Endothelial cell of umbilical vein (primary cell): Measurements from ENCODE around the gene HDAC4. TPM values are rescaled to one million over a fixed set of nuclear protein-coding genes. Genes with fewer than 3 reads are reported as not detected.

ENCODE experiments used
- BruUV-seq: library from RNA; stranded (reverse); fragments of 400-500 nt; replicated peaks from 2 replicates; lab custom pipeline; 2021; lab: Mats Ljungman, UMichigan
- CTCF ChIA-PET: fragments of 300-600, 350-600 bp; sonication (Branson Sonifier 250); formaldehyde crosslinking; loops from one replicate; lab custom pipeline; 2021; ENCODE audit warnings: antibody characterized with exemption, inconsistent platforms; lab: Charles Lee
- POLR2A ChIA-PET: fragments of 300-600, 350-600 bp; sonication (Branson Sonifier 250); formaldehyde crosslinking; loops from one replicate; lab custom pipeline; 2021; ENCODE audit warnings: antibody characterized with exemption, inconsistent platforms; lab: Charles Lee
- DNase-seq: peaks from one replicate; pipeline ENCODE4 v3.0.0-alpha.2; 2011; ENCODE audit warnings: low read depth, low spot score
- FAIRE-seq: peaks from 2 replicates; lab custom pipeline; 2011; peaks lifted over from hg19 to GRCh38; lab: Jason Lieb, UNC
- H2AFZ ChIP-seq: 2 replicates; pipeline ENCODE4 v1.6.0; 2012; ENCODE audit warnings: low read depth, low read length, control low read depth, inconsistent platforms
- H3K27ac ChIP-seq: 2 replicates; pipeline ENCODE4 v1.5.1; 2011; ENCODE audit warnings: low read depth, mild to moderate bottlenecking, control low read depth, low read length, moderate library complexity; ENCODE audit not compliant: insufficient read depth
- H3K27me3 ChIP-seq, 2 experiments: 2 replicates each; pipeline versions ENCODE4 v1.6.0 to v1.6.1; 2011; ENCODE audit warnings: low read length in 2 of 2, mixed read lengths in 1 of 2; ENCODE audit not compliant: control insufficient read depth in 2 of 2, insufficient read depth in 2 of 2
- H3K36me3 ChIP-seq, 2 experiments: 2 replicates in 1 of 2; 3 replicates in 1 of 2; pipeline ENCODE4 v1.5.1; 2011; ENCODE audit warnings: low read length in 2 of 2, mild to moderate bottlenecking in 1 of 2, moderate library complexity in 1 of 2; ENCODE audit not compliant: control insufficient read depth in 2 of 2, insufficient read depth in 2 of 2; ENCODE audit errors: extremely low read depth in 1 of 2
- H3K4me1 ChIP-seq: 3 replicates; pipeline ENCODE4 v1.5.1; 2011; ENCODE audit warnings: mild to moderate bottlenecking, low read length; ENCODE audit not compliant: control insufficient read depth, insufficient read depth; ENCODE audit errors: extremely low read depth
- H3K4me2 ChIP-seq: 2 replicates; pipeline ENCODE4 v1.6.1; 2011; ENCODE audit warnings: low read length, control low read depth, mixed read lengths; ENCODE audit not compliant: insufficient read depth
- H3K4me3 ChIP-seq, 3 experiments: fragments of 200-600 bp in 1 of 3; sonication (generic), shearing (Covaris generic) in 1 of 3; replicated peaks in 1 of 3; 2 replicates each; pipeline ENCODE4 v1.5.1; 2011 to 2016; ENCODE audit warnings: control low read depth in 3 of 3, low read length in 3 of 3, mild to moderate bottlenecking in 2 of 3, inconsistent platforms in 1 of 3, low read depth in 1 of 3, moderate library complexity in 1 of 3; ENCODE audit not compliant: insufficient read depth in 1 of 3
- H3K79me2 ChIP-seq: 2 replicates; pipeline ENCODE4 v1.6.0; 2012; ENCODE audit warnings: low read length, inconsistent platforms; ENCODE audit not compliant: control insufficient read depth, insufficient read depth
- H3K9ac ChIP-seq: replicated peaks from 2 replicates; pipeline ENCODE3; 2011; ENCODE audit warnings: low read length, control low read depth; ENCODE audit not compliant: insufficient read depth; ENCODE audit errors: extremely low read depth
- H3K9me1 ChIP-seq: replicated peaks from 3 replicates; pipeline ENCODE4 v1.6.0; 2011; ENCODE audit warnings: mild to moderate bottlenecking, low read length; ENCODE audit not compliant: control insufficient read depth, insufficient read depth; ENCODE audit errors: extremely low read depth
- H3K9me3 ChIP-seq: replicated peaks from 2 replicates; pipeline ENCODE4 v1.5.1; 2012; ENCODE audit warnings: low read length, inconsistent platforms; ENCODE audit not compliant: control insufficient read depth, insufficient read depth
- H4K20me1 ChIP-seq: replicated peaks from 2 replicates; pipeline ENCODE3; 2011; ENCODE audit warnings: mild to moderate bottlenecking, low read length; ENCODE audit not compliant: control insufficient read depth, insufficient read depth; ENCODE audit errors: extremely low read depth
- EZH2 ChIP-seq: IDR thresholded peaks from 2 replicates; pipeline ENCODE4 v1.6.1; 2012; ENCODE audit warnings: borderline replicate concordance, low read depth, mild to moderate bottlenecking, moderate library complexity, low read length, inconsistent platforms; ENCODE audit not compliant: severe bottlenecking
- FOS ChIP-seq: IDR thresholded peaks from 2 replicates; pipeline ENCODE4 v1.6.1; 2011; ENCODE audit warnings: mild to moderate bottlenecking, low read length, moderate library complexity, borderline replicate concordance; ENCODE audit not compliant: insufficient read depth
- GATA2 ChIP-seq: IDR thresholded peaks from 2 replicates; pipeline ENCODE4 v1.7.0; 2011; ENCODE audit warnings: low read depth, mild to moderate bottlenecking, moderate library complexity, mixed read lengths, low read length; ENCODE audit not compliant: insufficient read length, insufficient read depth
- JUN ChIP-seq: IDR thresholded peaks from 2 replicates; pipeline ENCODE4 v1.6.1; 2011; ENCODE audit warnings: borderline replicate concordance, low read depth; ENCODE audit not compliant: insufficient read length, insufficient read depth
- MYC ChIP-seq: IDR thresholded peaks from one replicate; pipeline ENCODE4 v1.6.1; 2011; ENCODE audit warnings: mild to moderate bottlenecking, low read depth, low read length
- POLR2A ChIP-seq: IDR thresholded peaks from 2 replicates; pipeline ENCODE4 v1.6.1; 2012; ENCODE audit warnings: low read depth, mild to moderate bottlenecking, control low read depth, low read length
- POLR2AphosphoS5 ChIP-seq: IDR thresholded peaks from 2 replicates; pipeline ENCODE4 v1.6.1; 2012; ENCODE audit warnings: low read depth, mild to moderate bottlenecking, control low read depth, low read length, moderate library complexity; ENCODE audit not compliant: insufficient read depth
- dilution Hi-C: fragments of 300-500 bp; cut with MboI; formaldehyde crosslinking; loops from one replicate; pipeline ENCODE4 v1.15.0; 2019; ENCODE audit warnings: low sequenced_read_pairs; ENCODE audit not compliant: extremely low pct_ligation_motif_present
- intact Hi-C: fragments of 100-400 bp; cut with micrococcal nuclease; formaldehyde crosslinking; loops from one replicate; pipeline ENCODE4 v1.10.0; 2022
- polyA plus RNA-seq, 4 experiments: library from polyadenylated mRNA; depleted of rRNA in 3 of 4; stranded (reverse) in 3 of 4; unstranded in 1 of 4; fragments of >200 nt; gene quantifications; 2 replicates each; pipeline versions ENCODE4 v1.2.1 to v1.2.3, GENCODE V29; 2011 to 2012; ENCODE audit warnings: missing spikeins in 1 of 4
- total RNA-seq: library from RNA; stranded (reverse); gene quantifications from 2 replicates; pipeline ENCODE4 v1.2.3, GENCODE V29; 2021
- TF ChIP-seq, protein P1 (sequence below): IDR thresholded peaks from 2 replicates; pipeline ENCODE4 v1.6.1; 2011; ENCODE audit not compliant: insufficient read depth, insufficient read length
- TF ChIP-seq, protein P2 (sequence below), 2 donors: IDR thresholded peaks; 1 replicate in 1 of 2; 2 replicates in 1 of 2; pipeline ENCODE4 v1.5.1; 2011; ENCODE audit warnings: low read length in 2 of 2, mild to moderate bottlenecking in 2 of 2, moderate library complexity in 2 of 2, control low read depth in 1 of 2, inconsistent platforms in 1 of 2, low read depth in 1 of 2; ENCODE audit not compliant: insufficient read depth in 1 of 2; ENCODE audit errors: extremely low read depth in 1 of 2

The HDAC4 gene
- total and polyA plus RNA-seq, 2 donors (not counting 3 experiments of a cell fraction or from before 2014, with no cell fraction given): 13.4 to 33.0 TPM

DNA sequence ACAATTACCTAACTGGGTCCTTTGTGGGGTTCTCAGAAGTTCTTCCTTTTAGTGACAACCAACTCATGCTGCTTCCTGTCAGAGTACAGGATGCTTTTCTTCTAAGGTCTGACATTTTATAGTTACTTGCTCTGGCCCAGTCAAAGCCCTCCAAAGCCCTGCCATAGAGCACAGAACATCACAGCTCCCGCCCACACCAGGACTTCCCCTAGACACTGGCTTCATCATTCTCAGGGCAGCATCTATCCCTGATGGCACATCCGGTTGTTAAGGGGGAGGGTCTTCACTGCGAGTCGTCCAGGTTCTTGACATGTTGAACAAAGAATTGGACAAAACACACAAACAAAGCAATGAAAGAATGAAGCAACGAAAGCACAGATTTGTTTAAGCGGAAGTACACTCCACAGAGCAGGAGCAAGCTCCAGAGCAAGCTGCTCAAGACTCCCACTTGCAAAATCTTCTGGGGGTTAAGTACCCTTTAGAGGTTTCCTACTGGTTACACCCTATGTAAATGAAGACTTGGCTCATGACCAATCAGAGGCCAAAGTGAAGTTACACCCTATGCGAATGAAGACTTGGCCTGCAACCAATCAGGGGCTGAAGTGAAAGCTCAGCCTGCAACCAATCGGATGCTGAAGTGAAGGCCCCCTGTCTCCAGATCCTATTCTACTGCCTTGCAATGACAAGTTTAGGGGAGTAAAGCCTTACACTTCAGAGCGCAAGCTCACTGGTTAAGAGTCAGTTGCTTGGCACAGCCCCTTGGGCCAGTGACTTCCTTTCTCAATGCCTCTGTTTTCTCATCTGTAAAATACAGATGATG lies 79.0 kb downstream of the HDAC4 start:
- H3K4me1 ChIP-seq: peaks cover 25% of the 10 kb centered on the region
- ChIA-PET POLR2A (no interaction called here), CTCF (no interaction called here)
- no peak overlapping the region for H3K27ac ChIP-seq
- H3K4me2 ChIP-seq: no peak overlapping the region
- dilution Hi-C loops (no loop called here), intact Hi-C loops (no loop called here)
- FAIRE-seq (no peak), DNase-seq (no peak)
- TF ChIP-seq EZH2 (no peak), GATA2 (no peak), JUN (no peak), FOS (no peak), POLR2A (no peak), POLR2AphosphoS5 (no peak), MYC (no peak)
- TF ChIP-seq, protein P1, sequence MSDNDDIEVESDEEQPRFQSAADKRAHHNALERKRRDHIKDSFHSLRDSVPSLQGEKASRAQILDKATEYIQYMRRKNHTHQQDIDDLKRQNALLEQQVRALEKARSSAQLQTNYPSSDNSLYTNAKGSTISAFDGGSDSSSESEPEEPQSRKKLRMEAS: no peak
- TF ChIP-seq, protein P2, sequence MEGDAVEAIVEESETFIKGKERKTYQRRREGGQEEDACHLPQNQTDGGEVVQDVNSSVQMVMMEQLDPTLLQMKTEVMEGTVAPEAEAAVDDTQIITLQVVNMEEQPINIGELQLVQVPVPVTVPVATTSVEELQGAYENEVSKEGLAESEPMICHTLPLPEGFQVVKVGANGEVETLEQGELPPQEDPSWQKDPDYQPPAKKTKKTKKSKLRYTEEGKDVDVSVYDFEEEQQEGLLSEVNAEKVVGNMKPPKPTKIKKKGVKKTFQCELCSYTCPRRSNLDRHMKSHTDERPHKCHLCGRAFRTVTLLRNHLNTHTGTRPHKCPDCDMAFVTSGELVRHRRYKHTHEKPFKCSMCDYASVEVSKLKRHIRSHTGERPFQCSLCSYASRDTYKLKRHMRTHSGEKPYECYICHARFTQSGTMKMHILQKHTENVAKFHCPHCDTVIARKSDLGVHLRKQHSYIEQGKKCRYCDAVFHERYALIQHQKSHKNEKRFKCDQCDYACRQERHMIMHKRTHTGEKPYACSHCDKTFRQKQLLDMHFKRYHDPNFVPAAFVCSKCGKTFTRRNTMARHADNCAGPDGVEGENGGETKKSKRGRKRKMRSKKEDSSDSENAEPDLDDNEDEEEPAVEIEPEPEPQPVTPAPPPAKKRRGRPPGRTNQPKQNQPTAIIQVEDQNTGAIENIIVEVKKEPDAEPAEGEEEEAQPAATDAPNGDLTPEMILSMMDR (IDR thresholded peaks at IDR 0.05; ENCODE audit: extremely low read depth in 1 of 2, insufficient read depth in 1 of 2, low read depth in 1 of 2, low read length in 2 of 2): no peak
- no TSS peak for BruUV-seq
- H3K27me3 ChIP-seq: no peaks in the 10 kb centered on the region
- H4K20me1 ChIP-seq: no peaks in the 10 kb centered on the region
- H3K9me1 ChIP-seq: no peaks in the 10 kb centered on the region
- peaks cover 10% of the 10 kb centered on the region for H3K79me2 ChIP-seq
- H3K4me3 ChIP-seq: no peak overlapping the region
- H2AFZ ChIP-seq: no peak overlapping the region
- H3K9me3 ChIP-seq: no peaks in the 10 kb centered on the region
- H3K9ac ChIP-seq: no peak overlapping the region
- H3K36me3 ChIP-seq: no peaks in the 10 kb centered on the region
